HepG2 (cell line): ENCODE results near the gene COPZ1. TPM values are rescaled to one million over a fixed set of nuclear protein-coding genes. Genes with fewer than 3 reads are reported as not detected.
A peak's percentile ranks its signal among the peaks of the same experiment; 100 is the strongest.

Experiments used
- ARNT ChIP-seq: fragments of 450-650 bp; IDR thresholded peaks from 2 replicates; pipeline ENCODE4 v1.6.1; 2017
- ATRX ChIP-seq: sonication (generic); formaldehyde crosslinking; IDR thresholded peaks from 2 replicates; pipeline ENCODE4 v1.4.0; 2020; ENCODE audit warnings: missing genetic modification reagents, borderline replicate concordance
- GATA4 ChIP-seq: sonication (generic); IDR thresholded peaks from 2 replicates; pipeline ENCODE4 v1.6.1; 2016; ENCODE audit warnings: antibody characterized with exemption, low read depth, borderline replicate concordance
- KDM4B ChIP-seq: sonication (generic); formaldehyde crosslinking; IDR thresholded peaks from 2 replicates; pipeline ENCODE4 v1.4.0; 2020; ENCODE audit warnings: missing genetic modification reagents
- MEIS2 ChIP-seq: sonication (generic); formaldehyde crosslinking; IDR thresholded peaks from 2 replicates; pipeline ENCODE4 v1.9.0; 2021; ENCODE audit warnings: mild to moderate bottlenecking, missing genetic modification reagents
- TBL1XR1 ChIP-seq: fragments of 150-350 bp; IDR thresholded peaks from 2 replicates; pipeline ENCODE4 v1.6.1; 2014; ENCODE audit warnings: borderline replicate concordance, low read length; ENCODE audit not compliant: partially characterized antibody
- TBX2 ChIP-seq: sonication (generic); formaldehyde crosslinking; IDR thresholded peaks from 2 replicates; pipeline ENCODE4 v1.5.0; 2020; ENCODE audit warnings: missing genetic modification reagents, mild to moderate bottlenecking, borderline replicate concordance
- ZBTB1 ChIP-seq: sonication (generic); formaldehyde crosslinking; IDR thresholded peaks from 2 replicates; pipeline ENCODE4 v1.4.0; 2020; ENCODE audit warnings: missing genetic modification reagents, borderline replicate concordance
- ZNF207 ChIP-seq: fragments of 450-650 bp; IDR thresholded peaks from 2 replicates; pipeline ENCODE4 v1.6.1; 2016; ENCODE audit warnings: antibody characterized with exemption, borderline replicate concordance
- ZNF317 ChIP-seq: sonication (generic); formaldehyde crosslinking; IDR thresholded peaks from 2 replicates; pipeline ENCODE4 v1.5.0; 2020; ENCODE audit warnings: mild to moderate bottlenecking, missing genetic modification reagents
- ZNF7 ChIP-seq: IDR thresholded peaks from 2 replicates; pipeline ENCODE4 v1.6.1; 2016; ENCODE audit warnings: missing biosample characterization, missing genetic modification reagents
- ZNF773 ChIP-seq: sonication (generic); formaldehyde crosslinking; IDR thresholded peaks from 2 replicates; pipeline ENCODE4 v1.4.0; 2020; ENCODE audit warnings: missing genetic modification reagents, borderline replicate concordance
- polyA plus RNA-seq, 8 experiments: library from polyadenylated mRNA; depleted of rRNA in 3 of 8; stranded (reverse) in 7 of 8; unstranded in 1 of 8; fragments of >200 nt; fragmentation: Illumina TruSeq in 4 of 8; extraction: Trizol in 4 of 8; gene quantifications; 2 replicates each; pipeline versions ENCODE4 v1.2.1 to v1.2.3, GENCODE V29; 2011 to 2016; ENCODE audit warnings: low read depth in 4 of 8, missing spikeins in 1 of 8, mixed read lengths in 1 of 8; ENCODE audit not compliant: insufficient read depth in 1 of 8
- total RNA-seq, 5 experiments: library from RNA; depleted of rRNA; stranded (reverse); fragments of >200 nt; fragmentation: Illumina TruSeq; extraction: Trizol; gene quantifications; 2 replicates each; pipeline ENCODE4 v1.2.3, GENCODE V29; 2016; ENCODE audit warnings: low read depth in 1 of 5
- TF ChIP-seq, protein P1 (sequence below): sonication (generic); formaldehyde crosslinking; IDR thresholded peaks from 2 replicates; pipeline ENCODE4 v1.4.0; 2020; ENCODE audit warnings: low read depth, missing genetic modification reagents
- TF ChIP-seq, protein P2 (sequence below): IDR thresholded peaks from 2 replicates; pipeline ENCODE4 v1.6.1; 2016
- TF ChIP-seq, protein P3 (sequence below): sonication (generic); formaldehyde crosslinking; IDR thresholded peaks from 2 replicates; pipeline ENCODE4 v1.5.1; 2020; ENCODE audit warnings: missing genetic modification reagents, mild to moderate bottlenecking, borderline replicate concordance
- TF ChIP-seq, protein P4 (sequence below): sonication (generic); formaldehyde crosslinking; IDR thresholded peaks from 2 replicates; pipeline ENCODE4 v1.5.0; 2020; ENCODE audit warnings: mild to moderate bottlenecking, missing genetic modification reagents
- TF ChIP-seq, protein P5 (sequence below): sonication (generic); formaldehyde crosslinking; IDR thresholded peaks from 2 replicates; pipeline ENCODE4 v1.4.0; 2020; ENCODE audit warnings: mild to moderate bottlenecking, low read depth, missing genetic modification reagents
- TF ChIP-seq, protein P6 (sequence below): sonication (generic); formaldehyde crosslinking; IDR thresholded peaks from 2 replicates; pipeline ENCODE4 v1.9.0; 2021; ENCODE audit warnings: missing genetic modification reagents, mild to moderate bottlenecking, borderline replicate concordance

The COPZ1 gene
- total and polyA plus RNA-seq, 2 of the 13 experiments (the other 11 are each of a cell fraction or from before 2014, with no cell fraction given), result 125 to 184 TPM

DNA sequence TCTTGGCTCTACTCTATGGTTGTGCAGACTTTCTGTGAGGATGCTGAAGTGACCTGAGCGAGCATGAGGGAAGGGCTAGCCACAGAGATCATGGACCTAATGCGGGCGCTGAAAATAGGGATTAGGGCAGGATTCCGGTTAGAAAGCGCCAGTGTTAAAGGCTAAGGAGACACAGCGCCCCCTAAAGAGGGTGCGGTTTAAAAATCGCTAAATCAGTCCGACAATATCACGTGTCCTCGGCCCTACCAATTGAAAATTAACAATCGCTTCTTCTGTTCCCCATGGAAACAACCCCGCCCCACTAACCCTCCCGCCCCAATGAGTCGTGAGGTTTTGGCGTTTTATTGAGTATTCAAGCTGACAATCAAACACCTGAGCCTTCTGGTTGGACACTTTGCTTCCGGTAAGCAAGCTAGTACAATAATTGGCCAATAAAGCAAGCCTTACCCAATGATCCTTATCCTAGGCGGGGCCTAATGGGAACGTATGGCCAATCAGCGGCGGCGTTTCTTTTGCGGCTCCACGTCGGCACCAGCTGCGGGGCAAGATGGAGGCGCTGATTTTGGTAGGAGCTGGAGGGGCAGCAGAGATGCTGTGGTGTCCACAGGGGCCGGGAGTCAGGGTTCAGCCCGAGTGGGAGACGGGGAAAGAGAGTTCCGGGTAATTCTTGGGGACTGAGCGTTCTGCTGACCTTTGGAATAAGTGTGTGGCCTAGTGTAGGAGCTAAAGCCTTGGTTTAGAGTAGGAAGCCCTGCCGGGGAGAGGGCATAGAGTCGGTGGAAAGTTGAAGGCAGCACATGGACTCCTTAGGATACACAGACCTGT is at the start of gene COPZ1 (continued):
- TF ChIP-seq, protein P1, sequence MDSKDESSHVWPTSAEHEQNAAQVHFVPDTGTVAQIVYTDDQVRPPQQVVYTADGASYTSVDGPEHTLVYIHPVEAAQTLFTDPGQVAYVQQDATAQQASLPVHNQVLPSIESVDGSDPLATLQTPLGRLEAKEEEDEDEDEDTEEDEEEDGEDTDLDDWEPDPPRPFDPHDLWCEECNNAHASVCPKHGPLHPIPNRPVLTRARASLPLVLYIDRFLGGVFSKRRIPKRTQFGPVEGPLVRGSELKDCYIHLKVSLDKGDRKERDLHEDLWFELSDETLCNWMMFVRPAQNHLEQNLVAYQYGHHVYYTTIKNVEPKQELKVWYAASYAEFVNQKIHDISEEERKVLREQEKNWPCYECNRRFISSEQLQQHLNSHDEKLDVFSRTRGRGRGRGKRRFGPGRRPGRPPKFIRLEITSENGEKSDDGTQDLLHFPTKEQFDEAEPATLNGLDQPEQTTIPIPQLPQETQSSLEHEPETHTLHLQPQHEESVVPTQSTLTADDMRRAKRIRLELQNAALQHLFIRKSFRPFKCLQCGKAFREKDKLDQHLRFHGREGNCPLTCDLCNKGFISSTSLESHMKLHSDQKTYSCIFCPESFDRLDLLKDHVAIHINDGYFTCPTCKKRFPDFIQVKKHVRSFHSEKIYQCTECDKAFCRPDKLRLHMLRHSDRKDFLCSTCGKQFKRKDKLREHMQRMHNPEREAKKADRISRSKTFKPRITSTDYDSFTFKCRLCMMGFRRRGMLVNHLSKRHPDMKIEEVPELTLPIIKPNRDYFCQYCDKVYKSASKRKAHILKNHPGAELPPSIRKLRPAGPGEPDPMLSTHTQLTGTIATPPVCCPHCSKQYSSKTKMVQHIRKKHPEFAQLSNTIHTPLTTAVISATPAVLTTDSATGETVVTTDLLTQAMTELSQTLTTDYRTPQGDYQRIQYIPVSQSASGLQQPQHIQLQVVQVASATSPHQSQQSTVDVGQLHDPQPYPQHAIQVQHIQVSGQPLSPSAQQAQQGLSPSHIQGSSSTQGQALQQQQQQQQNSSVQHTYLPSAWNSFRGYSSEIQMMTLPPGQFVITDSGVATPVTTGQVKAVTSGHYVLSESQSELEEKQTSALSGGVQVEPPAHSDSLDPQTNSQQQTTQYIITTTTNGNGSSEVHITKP (CRISPR knock-in tag), result no peak
- TF ChIP-seq, protein P2, sequence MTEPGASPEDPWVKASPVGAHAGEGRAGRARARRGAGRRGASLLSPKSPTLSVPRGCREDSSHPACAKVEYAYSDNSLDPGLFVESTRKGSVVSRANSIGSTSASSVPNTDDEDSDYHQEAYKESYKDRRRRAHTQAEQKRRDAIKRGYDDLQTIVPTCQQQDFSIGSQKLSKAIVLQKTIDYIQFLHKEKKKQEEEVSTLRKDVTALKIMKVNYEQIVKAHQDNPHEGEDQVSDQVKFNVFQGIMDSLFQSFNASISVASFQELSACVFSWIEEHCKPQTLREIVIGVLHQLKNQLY (CRISPR knock-in tag), result no peak
- TF ChIP-seq, protein P3, sequence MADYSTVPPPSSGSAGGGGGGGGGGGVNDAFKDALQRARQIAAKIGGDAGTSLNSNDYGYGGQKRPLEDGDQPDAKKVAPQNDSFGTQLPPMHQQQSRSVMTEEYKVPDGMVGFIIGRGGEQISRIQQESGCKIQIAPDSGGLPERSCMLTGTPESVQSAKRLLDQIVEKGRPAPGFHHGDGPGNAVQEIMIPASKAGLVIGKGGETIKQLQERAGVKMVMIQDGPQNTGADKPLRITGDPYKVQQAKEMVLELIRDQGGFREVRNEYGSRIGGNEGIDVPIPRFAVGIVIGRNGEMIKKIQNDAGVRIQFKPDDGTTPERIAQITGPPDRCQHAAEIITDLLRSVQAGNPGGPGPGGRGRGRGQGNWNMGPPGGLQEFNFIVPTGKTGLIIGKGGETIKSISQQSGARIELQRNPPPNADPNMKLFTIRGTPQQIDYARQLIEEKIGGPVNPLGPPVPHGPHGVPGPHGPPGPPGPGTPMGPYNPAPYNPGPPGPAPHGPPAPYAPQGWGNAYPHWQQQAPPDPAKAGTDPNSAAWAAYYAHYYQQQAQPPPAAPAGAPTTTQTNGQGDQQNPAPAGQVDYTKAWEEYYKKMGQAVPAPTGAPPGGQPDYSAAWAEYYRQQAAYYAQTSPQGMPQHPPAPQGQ (CRISPR knock-in tag), result no peak
- TF ChIP-seq ZNF773, result 0 out of 2 replicates have a peak, but pooled peaks have one; percentile 77
- no peak for TF ChIP-seq ZNF317 (CRISPR knock-in tag)
- TF ChIP-seq, protein P4, sequence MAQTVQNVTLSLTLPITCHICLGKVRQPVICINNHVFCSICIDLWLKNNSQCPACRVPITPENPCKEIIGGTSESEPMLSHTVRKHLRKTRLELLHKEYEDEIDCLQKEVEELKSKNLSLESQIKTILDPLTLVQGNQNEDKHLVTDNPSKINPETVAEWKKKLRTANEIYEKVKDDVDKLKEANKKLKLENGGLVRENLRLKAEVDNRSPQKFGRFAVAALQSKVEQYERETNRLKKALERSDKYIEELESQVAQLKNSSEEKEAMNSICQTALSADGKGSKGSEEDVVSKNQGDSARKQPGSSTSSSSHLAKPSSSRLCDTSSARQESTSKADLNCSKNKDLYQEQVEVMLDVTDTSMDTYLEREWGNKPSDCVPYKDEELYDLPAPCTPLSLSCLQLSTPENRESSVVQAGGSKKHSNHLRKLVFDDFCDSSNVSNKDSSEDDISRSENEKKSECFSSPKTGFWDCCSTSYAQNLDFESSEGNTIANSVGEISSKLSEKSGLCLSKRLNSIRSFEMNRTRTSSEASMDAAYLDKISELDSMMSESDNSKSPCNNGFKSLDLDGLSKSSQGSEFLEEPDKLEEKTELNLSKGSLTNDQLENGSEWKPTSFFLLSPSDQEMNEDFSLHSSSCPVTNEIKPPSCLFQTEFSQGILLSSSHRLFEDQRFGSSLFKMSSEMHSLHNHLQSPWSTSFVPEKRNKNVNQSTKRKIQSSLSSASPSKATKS (CRISPR knock-in tag), result 0 out of 2 replicates have a peak, but pooled peaks have one; percentile 43
- TF ChIP-seq ZNF207, result no peak
- no peak for TF ChIP-seq ZBTB1 (CRISPR knock-in tag)
- TF ChIP-seq TBX2, result peak; percentile 42; the same call in 1 of the 2 replicates
- no peak for TF ChIP-seq MEIS2 (CRISPR knock-in tag)
- peak; percentile 53; the same call in 1 of the 2 replicates for TF ChIP-seq KDM4B
- TF ChIP-seq TBL1XR1, result no peak
- no peak for TF ChIP-seq ZNF7 (CRISPR knock-in tag)
- 0 out of 2 replicates have a peak, but pooled peaks have one; percentile 25 for TF ChIP-seq GATA4
- TF ChIP-seq, protein P5, sequence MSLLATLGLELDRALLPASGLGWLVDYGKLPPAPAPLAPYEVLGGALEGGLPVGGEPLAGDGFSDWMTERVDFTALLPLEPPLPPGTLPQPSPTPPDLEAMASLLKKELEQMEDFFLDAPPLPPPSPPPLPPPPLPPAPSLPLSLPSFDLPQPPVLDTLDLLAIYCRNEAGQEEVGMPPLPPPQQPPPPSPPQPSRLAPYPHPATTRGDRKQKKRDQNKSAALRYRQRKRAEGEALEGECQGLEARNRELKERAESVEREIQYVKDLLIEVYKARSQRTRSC (CRISPR knock-in tag), result no peak
- TF ChIP-seq ATRX (CRISPR knock-in tag), result no peak
- no peak for TF ChIP-seq ARNT
- TF ChIP-seq, protein P6, sequence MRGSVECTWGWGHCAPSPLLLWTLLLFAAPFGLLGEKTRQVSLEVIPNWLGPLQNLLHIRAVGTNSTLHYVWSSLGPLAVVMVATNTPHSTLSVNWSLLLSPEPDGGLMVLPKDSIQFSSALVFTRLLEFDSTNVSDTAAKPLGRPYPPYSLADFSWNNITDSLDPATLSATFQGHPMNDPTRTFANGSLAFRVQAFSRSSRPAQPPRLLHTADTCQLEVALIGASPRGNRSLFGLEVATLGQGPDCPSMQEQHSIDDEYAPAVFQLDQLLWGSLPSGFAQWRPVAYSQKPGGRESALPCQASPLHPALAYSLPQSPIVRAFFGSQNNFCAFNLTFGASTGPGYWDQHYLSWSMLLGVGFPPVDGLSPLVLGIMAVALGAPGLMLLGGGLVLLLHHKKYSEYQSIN (CRISPR knock-in tag), result no peak
